ENCODE data around the gene BTBD10.

Gene BTBD10

GRCh38 chr11:13367115-13367514, 95.9 kb downstream of the BTBD10 start:
- H3K4me3 ChIP-seq (ENCODE audit: low read depth, low read length), result no peak overlapping the region
- no peak for TF ChIP-seq CTCF (IDR thresholded peaks at IDR 0.05; ENCODE audit: insufficient read depth, low read depth, low read length, missing control alignments)
- DNase-seq (ENCODE audit: low read depth), result no peak

- no peak overlapping the region for H3K4me3 ChIP-seq (ENCODE audit: low read depth, low read length)
- TF ChIP-seq CTCF (IDR thresholded peaks at IDR 0.05; ENCODE audit: insufficient read depth, low read depth, low read length, missing control alignments), result no peak
- DNase-seq (ENCODE audit: low read depth), result no peak
These were observed 96.6 kb downstream of the BTBD10 start for GRCh38 chr11:13366266-13367026.

- DNase-seq (ENCODE audit: low read depth), result no peak
- no peak for TF ChIP-seq CTCF (IDR thresholded peaks at IDR 0.05; ENCODE audit: insufficient read depth, low read depth, low read length, missing control alignments)
- H3K4me3 ChIP-seq (ENCODE audit: low read depth, low read length), result no peak overlapping the region
These were observed 98.6 kb downstream of the BTBD10 start for GRCh38 chr11:13364388-13364787.

- no peak for DNase-seq (ENCODE audit: low read depth)
- TF ChIP-seq CTCF (IDR thresholded peaks at IDR 0.05; ENCODE audit: insufficient read depth, low read depth, low read length, missing control alignments), result no peak
- H3K4me3 ChIP-seq (ENCODE audit: low read depth, low read length), result no peak overlapping the region
These were observed 100.4 kb downstream of the BTBD10 start for GRCh38 chr11:13362596-13363109.

GRCh38 chr11:13358596-13359270, 104.3 kb downstream of the BTBD10 start:
- no peak overlapping the region for H3K4me3 ChIP-seq (ENCODE audit: low read depth, low read length)
- no peak for DNase-seq (ENCODE audit: low read depth)
- TF ChIP-seq CTCF (IDR thresholded peaks at IDR 0.05; ENCODE audit: insufficient read depth, low read depth, low read length, missing control alignments), result no peak

- H3K4me3 ChIP-seq (ENCODE audit: low read depth, low read length), result no peak overlapping the region
- no peak for TF ChIP-seq CTCF (IDR thresholded peaks at IDR 0.05; ENCODE audit: insufficient read depth, low read depth, low read length, missing control alignments)
- DNase-seq (ENCODE audit: low read depth), result no peak
These were observed 105.8 kb downstream of the BTBD10 start for GRCh38 chr11:13357232-13357631.
